MM.1S (cell line): Measurements from ENCODE around the gene GTPBP8.
A peak's percentile ranks its signal among the peaks of the same experiment; 100 is the strongest.

ENCODE experiments used
- DNase-seq: peaks from one replicate; pipeline ENCODE4 v3.0.0-alpha.2; 2015
- H2AFZ ChIP-seq: fragments of 300-600 bp; sonication (generic); 2 replicates; pipeline ENCODE4 v1.6.0; 2016; ENCODE audit warnings: antibody characterized with exemption, low read length
- H3F3A ChIP-seq: fragments of 300-600 bp; sonication (generic); 2 replicates; pipeline ENCODE4 v1.6.1; 2016; ENCODE audit warnings: mild to moderate bottlenecking, antibody characterized with exemption, low read length, moderate library complexity, mixed read lengths; ENCODE audit not compliant: insufficient read depth
- H3K27ac ChIP-seq: fragments of 300-600 bp; sonication (generic); 2 replicates; pipeline ENCODE4 v1.5.1; 2016; ENCODE audit warnings: mild to moderate bottlenecking, low read length
- H3K27me3 ChIP-seq: fragments of 300-600 bp; sonication (generic); replicated peaks from 2 replicates; pipeline ENCODE4 v1.6.0; 2016; ENCODE audit warnings: low read length; ENCODE audit not compliant: insufficient read depth
- H3K36me3 ChIP-seq: fragments of 300-600 bp; sonication (generic); replicated peaks from 2 replicates; pipeline ENCODE4 v1.6.1; 2016; ENCODE audit warnings: mild to moderate bottlenecking, low read length, mixed read lengths; ENCODE audit not compliant: insufficient read depth
- H3K4me1 ChIP-seq: fragments of 300-600 bp; sonication (generic); 2 replicates; pipeline ENCODE4 v1.6.1; 2016; ENCODE audit warnings: low read length, mixed read lengths
- H3K4me2 ChIP-seq: fragments of 300-600 bp; sonication (generic); 2 replicates; pipeline ENCODE4 v1.6.0; 2016; ENCODE audit warnings: low read depth, low read length
- H3K4me3 ChIP-seq: fragments of 300-600 bp; sonication (generic); 2 replicates; pipeline ENCODE4 v1.5.1; 2016; ENCODE audit warnings: low read length, mixed read lengths
- H3K79me2 ChIP-seq: fragments of 300-600 bp; sonication (generic); 2 replicates; pipeline ENCODE4 v1.6.1; 2016; ENCODE audit warnings: mixed run types, low read length, mixed read lengths
- H3K9ac ChIP-seq: fragments of 300-600 bp; sonication (generic); 2 replicates; pipeline ENCODE4 v1.6.1; 2016; ENCODE audit warnings: low read length, mixed read lengths
- H3K9me2 ChIP-seq: fragments of 300-600 bp; sonication (generic); replicated peaks from 2 replicates; pipeline ENCODE4 v1.6.1; 2016; ENCODE audit warnings: mild to moderate bottlenecking, low read length, mixed read lengths; ENCODE audit not compliant: insufficient read depth
- H3K9me3 ChIP-seq: fragments of 300-600 bp; sonication (generic); replicated peaks from 2 replicates; pipeline ENCODE4 v1.6.1; 2016; ENCODE audit warnings: mild to moderate bottlenecking, low read length, mixed read lengths; ENCODE audit not compliant: insufficient read depth
- H4K20me1 ChIP-seq: fragments of 300-600 bp; sonication (generic); 2 replicates; pipeline ENCODE4 v1.6.1; 2016; ENCODE audit warnings: mild to moderate bottlenecking, low read length, moderate library complexity, mixed read lengths; ENCODE audit not compliant: insufficient read depth
- CTCF ChIP-seq: fragments of 300-600 bp; sonication (generic); IDR thresholded peaks from 2 replicates; pipeline ENCODE4 v1.5.1; 2016; ENCODE audit warnings: antibody characterized with exemption, low read length, mixed read lengths
- EZH2 ChIP-seq: fragments of 300-600 bp; sonication (generic); optimal IDR thresholded peaks from 2 replicates; pipeline ENCODE3; 2017; ENCODE audit warnings: low read depth, mild to moderate bottlenecking, antibody characterized with exemption, low read length, mixed read lengths
- EZH2phosphoT487 ChIP-seq: fragments of 300-600 bp; sonication (generic); IDR thresholded peaks from 2 replicates; pipeline ENCODE4 v1.6.1; 2018; ENCODE audit warnings: antibody characterized with exemption, low read length

The GTPBP8 gene

GRCh38 chr3:112990672-112991602 lies at the start of gene GTPBP8:
Gene GTPBP8, plus strand, starts transcription at chr3:112990984. Its CDS starts 16 bp downstream, at chr3:112991000.
- H3K36me3 ChIP-seq = no peaks in the 10 kb centered on the region
- peak within 1 kb of the TSS; percentile 84 for H3K4me2 ChIP-seq
- H3K9me3 ChIP-seq = no peaks in the 10 kb centered on the region
- TF ChIP-seq CTCF (no peak), EZH2 (no peak), EZH2phosphoT487 (no peak)
- H3K4me3 ChIP-seq = peak within 1 kb of the TSS; percentile 69
- H3K9ac ChIP-seq = peak within 1 kb of the TSS; percentile 91
- no peaks in the 10 kb centered on the region for H3K9me2 ChIP-seq
- peak; percentile 95 for DNase-seq
- H3K27me3 ChIP-seq = no peaks in the 10 kb centered on the region
- no peaks in the 10 kb centered on the region for H4K20me1 ChIP-seq
- H3K4me1 ChIP-seq = peaks cover 10% of the 10 kb centered on the region
- H3K27ac ChIP-seq = peak within 1 kb of the TSS; percentile 96
- peaks cover 7% of the 10 kb centered on the region; the same call in 1 of the 2 replicates for H3F3A ChIP-seq
- peaks cover 38% of the 10 kb centered on the region for H3K79me2 ChIP-seq
- peak within 1 kb of the TSS; percentile 71 for H2AFZ ChIP-seq

GRCh38 chr3:112948346-112948838 lies 42.4 kb upstream of the GTPBP8 start:
- Histone ChIP-seq H3K36me3 (no peaks in the 10 kb centered on the region), H3K9me3 (no peaks in the 10 kb centered on the region), H3K27ac (no peak overlapping the region), H3K79me2 (peaks cover 26% of the 10 kb centered on the region), H3K4me3 (no peak overlapping the region), H3K4me1 (no peaks in the 10 kb centered on the region), H3K9me2 (no peaks in the 10 kb centered on the region), H3K4me2 (no peak overlapping the region), H4K20me1 (no peaks in the 10 kb centered on the region), H2AFZ (no peak overlapping the region), H3F3A (no peaks in the 10 kb centered on the region), H3K9ac (no peak overlapping the region), H3K27me3 (no peaks in the 10 kb centered on the region)
- TF ChIP-seq EZH2 (no peak), EZH2phosphoT487 (no peak), CTCF (no peak)
- DNase-seq = no peak

GRCh38 chr3:112956351-112956750 lies 34.4 kb upstream of the GTPBP8 start:
- DNase-seq = no peak
- Histone ChIP-seq H3K27ac (no peak overlapping the region), H3K9ac (no peak overlapping the region), H4K20me1 (no peaks in the 10 kb centered on the region), H3K79me2 (peaks cover 28% of the 10 kb centered on the region), H3F3A (peaks cover 20% of the 10 kb centered on the region), H3K36me3 (no peaks in the 10 kb centered on the region), H3K9me2 (no peaks in the 10 kb centered on the region), H3K27me3 (no peaks in the 10 kb centered on the region), H3K4me1 (peaks cover 15% of the 10 kb centered on the region), H3K4me2 (no peak overlapping the region), H3K9me3 (no peaks in the 10 kb centered on the region), H3K4me3 (no peak overlapping the region), H2AFZ (no peak overlapping the region)
- no peak for TF ChIP-seq CTCF
